Glutamatergic neuron (in vitro differentiated cells): ENCODE results near the gene PLEKHH3. TPM values are rescaled to one million over a fixed set of nuclear protein-coding genes. Genes with fewer than 3 reads are reported as not detected.

Experiments used
- DNase-seq: peaks from one replicate; pipeline ENCODE4 v3.0.0; 2022
- H3K27ac Mint-ChIP-seq: one replicate; pipeline ENCODE4 v1.8.0; 2020; ENCODE audit warnings: mild to moderate bottlenecking, mixed read lengths, inconsistent platforms; ENCODE audit not compliant: unreplicated experiment
- H3K27me3 Mint-ChIP-seq: one replicate; pipeline ENCODE4 v1.8.0; 2020; ENCODE audit warnings: mild to moderate bottlenecking, moderate library complexity, mixed read lengths, inconsistent platforms; ENCODE audit not compliant: unreplicated experiment
- H3K36me3 Mint-ChIP-seq: one replicate; pipeline ENCODE4 v1.8.0; 2020; ENCODE audit warnings: mild to moderate bottlenecking, mixed read lengths, inconsistent platforms; ENCODE audit not compliant: unreplicated experiment
- H3K4me1 Mint-ChIP-seq: one replicate; pipeline ENCODE4 v1.8.0; 2020; ENCODE audit warnings: mild to moderate bottlenecking, low read depth, mixed read lengths, inconsistent platforms; ENCODE audit not compliant: unreplicated experiment
- H3K4me3 Mint-ChIP-seq: one replicate; pipeline ENCODE4 v1.8.0; 2020; ENCODE audit warnings: mild to moderate bottlenecking, mixed read lengths, inconsistent platforms; ENCODE audit not compliant: unreplicated experiment
- H3K9me3 Mint-ChIP-seq: one replicate; pipeline ENCODE4 v1.8.0; 2020; ENCODE audit warnings: mild to moderate bottlenecking, moderate library complexity, mixed read lengths, inconsistent platforms; ENCODE audit not compliant: unreplicated experiment
- total RNA-seq: library from RNA; stranded (reverse); fragmentation: NEBNext Ultra II Directional; extraction: Animal tissue kit (Norgen Biotek cat#: 25700); gene quantifications from one replicate; pipeline ENCODE4 v1.2.1, GENCODE V29; 2021; ENCODE audit not compliant: unreplicated experiment
- TF ChIP-seq, protein P1 (sequence below): fragments of 200-600 bp; sonication (generic); IDR thresholded peaks from one replicate; pipeline ENCODE4 v1.5.0; 2021; ENCODE audit not compliant: partially characterized antibody, unreplicated experiment

The PLEKHH3 gene
- total RNA-seq, 1 donor from 2014 or later, result 40.6 TPM

DNA sequence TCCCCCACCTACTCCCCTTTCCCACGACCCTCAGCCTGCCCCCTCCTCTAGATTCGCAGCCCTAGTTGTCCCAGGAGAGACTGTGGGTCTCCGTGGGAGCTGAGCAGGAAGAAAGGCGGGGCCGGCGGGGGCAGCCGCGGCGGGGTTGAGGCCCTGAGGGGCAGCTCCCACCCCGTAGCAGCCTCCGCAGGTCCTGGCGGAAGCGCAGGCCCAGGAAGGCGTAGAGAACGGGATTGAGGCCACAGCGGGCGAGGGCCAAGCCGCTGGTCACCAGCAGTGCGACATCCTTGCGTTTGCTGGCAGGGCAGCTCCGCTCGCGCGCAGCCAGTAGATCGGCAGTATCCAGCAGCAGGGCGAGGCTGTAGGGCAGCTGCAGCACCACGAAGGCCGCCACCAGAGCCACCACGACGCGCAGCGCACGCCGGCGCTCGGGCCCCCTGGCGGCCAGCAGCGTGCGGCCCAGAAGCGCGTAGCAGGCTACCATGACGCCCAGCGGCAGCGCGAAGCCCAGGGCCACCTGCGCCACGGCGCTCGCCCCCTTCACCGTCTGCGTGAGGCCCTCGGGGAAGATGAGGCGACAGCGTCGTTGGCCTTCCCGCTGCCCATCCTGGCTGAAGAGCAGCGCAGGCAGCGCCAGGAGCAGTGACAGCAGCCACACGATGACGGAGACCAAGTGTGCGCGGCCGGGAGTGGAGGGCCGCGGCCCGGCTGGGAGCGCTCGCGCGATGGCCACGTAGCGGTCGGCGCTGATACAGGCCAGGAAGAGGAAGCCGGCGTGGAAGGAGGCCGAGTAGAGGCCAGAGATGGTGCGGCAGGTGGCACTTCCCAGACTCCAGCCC, 2.9 kb upstream of the PLEKHH3 start:
- TF ChIP-seq, protein P1, sequence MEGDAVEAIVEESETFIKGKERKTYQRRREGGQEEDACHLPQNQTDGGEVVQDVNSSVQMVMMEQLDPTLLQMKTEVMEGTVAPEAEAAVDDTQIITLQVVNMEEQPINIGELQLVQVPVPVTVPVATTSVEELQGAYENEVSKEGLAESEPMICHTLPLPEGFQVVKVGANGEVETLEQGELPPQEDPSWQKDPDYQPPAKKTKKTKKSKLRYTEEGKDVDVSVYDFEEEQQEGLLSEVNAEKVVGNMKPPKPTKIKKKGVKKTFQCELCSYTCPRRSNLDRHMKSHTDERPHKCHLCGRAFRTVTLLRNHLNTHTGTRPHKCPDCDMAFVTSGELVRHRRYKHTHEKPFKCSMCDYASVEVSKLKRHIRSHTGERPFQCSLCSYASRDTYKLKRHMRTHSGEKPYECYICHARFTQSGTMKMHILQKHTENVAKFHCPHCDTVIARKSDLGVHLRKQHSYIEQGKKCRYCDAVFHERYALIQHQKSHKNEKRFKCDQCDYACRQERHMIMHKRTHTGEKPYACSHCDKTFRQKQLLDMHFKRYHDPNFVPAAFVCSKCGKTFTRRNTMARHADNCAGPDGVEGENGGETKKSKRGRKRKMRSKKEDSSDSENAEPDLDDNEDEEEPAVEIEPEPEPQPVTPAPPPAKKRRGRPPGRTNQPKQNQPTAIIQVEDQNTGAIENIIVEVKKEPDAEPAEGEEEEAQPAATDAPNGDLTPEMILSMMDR, result peak; percentile 95
- H3K27ac Mint-ChIP-seq, result peak overlapping the region; percentile 100
- H3K9me3 Mint-ChIP-seq, result peaks cover 16% of the 10 kb centered on the region
- peaks cover 23% of the 10 kb centered on the region for H3K27me3 Mint-ChIP-seq
- peak overlapping the region; percentile 80 for H3K4me3 Mint-ChIP-seq
- peaks cover 16% of the 10 kb centered on the region for H3K4me1 Mint-ChIP-seq
- peak; percentile 90 for DNase-seq
- no peaks in the 10 kb centered on the region for H3K36me3 Mint-ChIP-seq

- Mint-ChIP-seq H3K4me1 (peaks cover 15% of the 10 kb centered on the region), H3K4me3 (peak overlapping the region; percentile 89), H3K27me3 (peaks cover 26% of the 10 kb centered on the region), H3K9me3 (peaks cover 16% of the 10 kb centered on the region), H3K36me3 (no peaks in the 10 kb centered on the region), H3K27ac (peak overlapping the region; percentile 100)
- TF ChIP-seq, protein P1, result no peak
- DNase-seq, result no peak
Observed at GRCh38 chr17:42678951-42679491, 2.2 kb upstream of the PLEKHH3 start.

GRCh38 chr17:42677921-42678781, 1.4 kb upstream of the PLEKHH3 start:
- TF ChIP-seq, protein P1, result no peak
- Mint-ChIP-seq H3K9me3 (peaks cover 16% of the 10 kb centered on the region), H3K4me3 (peak overlapping the region; percentile 89), H3K27ac (peak overlapping the region; percentile 100), H3K4me1 (peaks cover 14% of the 10 kb centered on the region), H3K36me3 (no peaks in the 10 kb centered on the region), H3K27me3 (peaks cover 23% of the 10 kb centered on the region)
- peak; percentile 96 for DNase-seq

DNA sequence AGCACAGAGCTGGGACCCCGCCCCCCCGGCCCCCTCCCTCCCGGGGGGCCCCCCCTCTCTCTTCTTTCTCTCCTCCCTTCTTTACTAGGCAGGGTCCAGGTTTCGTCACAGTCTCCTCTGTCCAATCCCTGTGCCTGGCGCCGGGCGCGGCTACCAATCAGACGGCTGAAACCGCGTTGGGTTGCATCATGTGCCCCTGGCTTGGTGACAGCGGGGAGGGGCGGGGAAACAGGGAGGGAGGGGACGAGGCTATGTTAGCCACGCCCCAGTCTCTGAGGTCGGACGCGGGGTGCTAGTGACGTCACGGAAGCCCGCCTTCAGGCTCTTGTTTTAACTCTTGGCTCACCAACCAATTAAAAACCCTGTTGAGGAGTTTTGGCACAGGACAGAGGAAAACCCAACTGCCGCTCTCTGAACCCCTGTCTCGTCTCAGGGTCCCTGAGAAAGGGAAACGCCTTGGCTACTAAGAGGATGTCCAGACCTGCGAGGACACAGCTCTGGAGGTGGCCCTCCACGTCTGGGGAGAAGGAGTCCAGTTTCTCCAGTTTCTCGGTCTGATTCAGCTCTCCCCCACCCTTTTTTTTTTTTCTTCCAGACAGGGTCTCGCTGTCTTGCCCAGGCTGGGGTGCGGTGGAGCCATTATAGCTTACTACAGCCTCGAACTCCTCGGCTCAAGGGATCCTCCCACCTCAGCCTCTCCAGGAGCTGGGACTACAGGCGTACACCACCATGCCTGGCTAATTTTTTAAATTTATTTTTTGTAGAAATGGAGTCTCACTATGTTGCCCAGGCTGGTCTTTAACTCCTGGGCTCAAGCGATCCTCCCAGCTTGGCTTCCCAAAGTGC, 441 bp upstream of the PLEKHH3 start:
- peak overlapping the region; percentile 86 for H3K27ac Mint-ChIP-seq
- TF ChIP-seq, protein P1, result no peak
- no peaks in the 10 kb centered on the region for H3K36me3 Mint-ChIP-seq
- H3K27me3 Mint-ChIP-seq, result peaks cover 20% of the 10 kb centered on the region
- peaks cover 17% of the 10 kb centered on the region for H3K9me3 Mint-ChIP-seq
- DNase-seq, result peak; percentile 99
- H3K4me1 Mint-ChIP-seq, result peaks cover 14% of the 10 kb centered on the region
- peak overlapping the region; percentile 82 for H3K4me3 Mint-ChIP-seq
